ENCODE results near the gene CENPF. TPM values are rescaled to one million over a fixed set of nuclear protein-coding genes. Genes with fewer than 3 reads are reported as not detected.

CENPF gene
- total and polyA plus RNA-seq, 2 experiments from 2014 or later = 123 to 376 TPM

DNA sequence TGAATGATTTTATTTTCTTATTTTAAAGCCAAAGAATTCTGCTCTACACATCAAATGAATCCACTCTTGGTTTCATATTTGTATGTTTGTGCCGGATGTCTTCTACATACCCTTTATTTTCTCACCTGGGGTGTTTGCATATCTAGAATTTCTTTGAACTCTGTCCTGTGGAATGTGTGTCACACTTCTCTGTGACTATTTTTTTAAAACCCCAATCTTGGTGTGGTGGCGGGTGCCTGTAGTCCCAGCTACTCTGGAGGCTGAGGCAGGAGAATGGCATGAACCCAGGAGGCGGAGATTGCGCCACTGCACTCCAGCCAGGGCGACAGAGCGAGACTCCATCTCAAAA lies 35.4 kb downstream of the CENPF start:
- Mint-ChIP-seq H3K36me3 (ENCODE audit: low read depth) (peaks cover 44% of the 10 kb centered on the region), H3K27ac (no peak overlapping the region), H3K27me3 (ENCODE audit: insufficient read depth, low read depth, poor library complexity) (no peaks in the 10 kb centered on the region), H3K9me3 (no peaks in the 10 kb centered on the region), H3K4me3 (no peak overlapping the region), H3K4me1 (no peaks in the 10 kb centered on the region; the same call in 2 of the 3 replicates)
- Histone ChIP-seq H3K4me1 (ENCODE audit: insufficient read depth) (no peaks in the 10 kb centered on the region), H2AFZ (no peak overlapping the region), H3K4me2 (no peak overlapping the region), H3K4me3 (no peak overlapping the region), H3K9me2 (ENCODE audit: insufficient read depth) (no peaks in the 10 kb centered on the region), H3K79me2 (replicated peaks; ENCODE audit: insufficient read depth) (0 out of 2 replicates have a peak, but pooled peaks cover 6% of the 10 kb centered on the region), H3K36me3 (ENCODE audit: insufficient read depth) (peaks cover 58% of the 10 kb centered on the region), H3F3A (replicated peaks; ENCODE audit: low read depth) (peaks cover 2% of the 10 kb centered on the region; the same call in 1 of the 2 replicates), H3K27ac (ENCODE audit: low read depth) (no peak overlapping the region), H4K20me1 (replicated peaks; ENCODE audit: insufficient read depth) (peaks cover 29% of the 10 kb centered on the region), H3K27me3 (ENCODE audit: insufficient read depth) (no peaks in the 10 kb centered on the region)
- DNase-seq (ENCODE audit: low spot score) (no peak), ATAC-seq (no peak)
- no peak for TF ChIP-seq ZNF331 (CRISPR knock-in tag; IDR thresholded peaks at IDR 0.05; ENCODE audit: low read depth)
- TF ChIP-seq ZNF114 (CRISPR knock-in tag; IDR thresholded peaks at IDR 0.05) = no peak
- TF ChIP-seq, protein P1, sequence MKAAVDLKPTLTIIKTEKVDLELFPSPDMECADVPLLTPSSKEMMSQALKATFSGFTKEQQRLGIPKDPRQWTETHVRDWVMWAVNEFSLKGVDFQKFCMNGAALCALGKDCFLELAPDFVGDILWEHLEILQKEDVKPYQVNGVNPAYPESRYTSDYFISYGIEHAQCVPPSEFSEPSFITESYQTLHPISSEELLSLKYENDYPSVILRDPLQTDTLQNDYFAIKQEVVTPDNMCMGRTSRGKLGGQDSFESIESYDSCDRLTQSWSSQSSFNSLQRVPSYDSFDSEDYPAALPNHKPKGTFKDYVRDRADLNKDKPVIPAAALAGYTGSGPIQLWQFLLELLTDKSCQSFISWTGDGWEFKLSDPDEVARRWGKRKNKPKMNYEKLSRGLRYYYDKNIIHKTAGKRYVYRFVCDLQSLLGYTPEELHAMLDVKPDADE (IDR thresholded peaks at IDR 0.05) = no peak
- TF ChIP-seq JUNB (IDR thresholded peaks at IDR 0.05; ENCODE audit: unreplicated experiment) = no peak
- TF ChIP-seq CREB1 (CRISPR knock-in tag; IDR thresholded peaks at IDR 0.05; ENCODE audit: low read depth) = no peak
- TF ChIP-seq STAT1 (IDR thresholded peaks at IDR 0.05; ENCODE audit: unreplicated experiment) = no peak
- TF ChIP-seq, protein P2, sequence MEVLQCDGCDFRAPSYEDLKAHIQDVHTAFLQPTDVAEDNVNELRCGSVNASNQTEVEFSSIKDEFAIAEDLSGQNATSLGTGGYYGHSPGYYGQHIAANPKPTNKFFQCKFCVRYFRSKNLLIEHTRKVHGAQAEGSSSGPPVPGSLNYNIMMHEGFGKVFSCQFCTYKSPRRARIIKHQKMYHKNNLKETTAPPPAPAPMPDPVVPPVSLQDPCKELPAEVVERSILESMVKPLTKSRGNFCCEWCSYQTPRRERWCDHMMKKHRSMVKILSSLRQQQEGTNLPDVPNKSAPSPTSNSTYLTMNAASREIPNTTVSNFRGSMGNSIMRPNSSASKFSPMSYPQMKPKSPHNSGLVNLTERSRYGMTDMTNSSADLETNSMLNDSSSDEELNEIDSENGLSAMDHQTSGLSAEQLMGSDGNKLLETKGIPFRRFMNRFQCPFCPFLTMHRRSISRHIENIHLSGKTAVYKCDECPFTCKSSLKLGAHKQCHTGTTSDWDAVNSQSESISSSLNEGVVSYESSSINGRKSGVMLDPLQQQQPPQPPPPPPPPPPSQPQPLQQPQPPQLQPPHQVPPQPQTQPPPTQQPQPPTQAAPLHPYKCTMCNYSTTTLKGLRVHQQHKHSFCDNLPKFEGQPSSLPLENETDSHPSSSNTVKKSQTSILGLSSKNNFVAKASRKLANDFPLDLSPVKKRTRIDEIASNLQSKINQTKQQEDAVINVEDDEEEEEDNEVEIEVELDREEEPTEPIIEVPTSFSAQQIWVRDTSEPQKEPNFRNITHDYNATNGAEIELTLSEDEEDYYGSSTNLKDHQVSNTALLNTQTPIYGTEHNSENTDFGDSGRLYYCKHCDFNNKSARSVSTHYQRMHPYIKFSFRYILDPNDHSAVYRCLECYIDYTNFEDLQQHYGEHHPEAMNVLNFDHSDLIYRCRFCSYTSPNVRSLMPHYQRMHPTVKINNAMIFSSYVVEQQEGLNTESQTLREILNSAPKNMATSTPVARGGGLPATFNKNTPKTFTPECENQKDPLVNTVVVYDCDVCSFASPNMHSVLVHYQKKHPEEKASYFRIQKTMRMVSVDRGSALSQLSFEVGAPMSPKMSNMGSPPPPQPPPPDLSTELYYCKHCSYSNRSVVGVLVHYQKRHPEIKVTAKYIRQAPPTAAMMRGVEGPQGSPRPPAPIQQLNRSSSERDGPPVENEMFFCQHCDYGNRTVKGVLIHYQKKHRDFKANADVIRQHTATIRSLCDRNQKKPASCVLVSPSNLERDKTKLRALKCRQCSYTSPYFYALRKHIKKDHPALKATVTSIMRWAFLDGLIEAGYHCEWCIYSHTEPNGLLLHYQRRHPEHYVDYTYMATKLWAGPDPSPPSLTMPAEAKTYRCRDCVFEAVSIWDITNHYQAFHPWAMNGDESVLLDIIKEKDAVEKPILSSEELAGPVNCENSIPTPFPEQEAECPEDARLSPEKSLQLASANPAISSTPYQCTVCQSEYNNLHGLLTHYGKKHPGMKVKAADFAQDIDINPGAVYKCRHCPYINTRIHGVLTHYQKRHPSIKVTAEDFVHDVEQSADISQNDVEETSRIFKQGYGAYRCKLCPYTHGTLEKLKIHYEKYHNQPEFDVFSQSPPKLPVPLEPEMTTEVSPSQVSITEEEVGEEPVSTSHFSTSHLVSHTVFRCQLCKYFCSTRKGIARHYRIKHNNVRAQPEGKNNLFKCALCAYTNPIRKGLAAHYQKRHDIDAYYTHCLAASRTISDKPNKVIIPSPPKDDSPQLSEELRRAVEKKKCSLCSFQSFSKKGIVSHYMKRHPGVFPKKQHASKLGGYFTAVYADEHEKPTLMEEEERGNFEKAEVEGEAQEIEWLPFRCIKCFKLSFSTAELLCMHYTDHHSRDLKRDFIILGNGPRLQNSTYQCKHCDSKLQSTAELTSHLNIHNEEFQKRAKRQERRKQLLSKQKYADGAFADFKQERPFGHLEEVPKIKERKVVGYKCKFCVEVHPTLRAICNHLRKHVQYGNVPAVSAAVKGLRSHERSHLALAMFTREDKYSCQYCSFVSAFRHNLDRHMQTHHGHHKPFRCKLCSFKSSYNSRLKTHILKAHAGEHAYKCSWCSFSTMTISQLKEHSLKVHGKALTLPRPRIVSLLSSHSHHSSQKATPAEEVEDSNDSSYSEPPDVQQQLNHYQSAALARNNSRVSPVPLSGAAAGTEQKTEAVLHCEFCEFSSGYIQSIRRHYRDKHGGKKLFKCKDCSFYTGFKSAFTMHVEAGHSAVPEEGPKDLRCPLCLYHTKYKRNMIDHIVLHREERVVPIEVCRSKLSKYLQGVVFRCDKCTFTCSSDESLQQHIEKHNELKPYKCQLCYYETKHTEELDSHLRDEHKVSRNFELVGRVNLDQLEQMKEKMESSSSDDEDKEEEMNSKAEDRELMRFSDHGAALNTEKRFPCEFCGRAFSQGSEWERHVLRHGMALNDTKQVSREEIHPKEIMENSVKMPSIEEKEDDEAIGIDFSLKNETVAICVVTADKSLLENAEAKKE (CRISPR knock-in tag; IDR thresholded peaks at IDR 0.05) = no peak
- no peak for TF ChIP-seq EZH2phosphoT487 (IDR thresholded peaks at IDR 0.05; ENCODE audit: unreplicated experiment)
- TF ChIP-seq POLR2AphosphoS5 (IDR thresholded peaks at IDR 0.05; ENCODE audit: low read depth) = no peak

Measured in GM23338 (cell line).